T-helper 2 cell treated with Interferon-gamma antibody and Interleukin-4, amounts not matched to agents 5 μg/mL and 100 μg/mL, for 36 hours (primary cell): ENCODE measurements around the gene ZSCAN25.
"Not testable (repeated sequence)": the region's sequence is repeated elsewhere in the genome, so short reads cannot be mapped to it uniquely, and the experiment has no call there.

Experiments used
- DNase-seq: peaks from one replicate; pipeline ENCODE4 v3.0.0; 2021; ENCODE audit warnings: low spot score
- H3K27ac Mint-ChIP-seq: one replicate; pipeline ENCODE4 v1.8.0; 2021; ENCODE audit warnings: mild to moderate bottlenecking, mixed read lengths
- H3K27me3 Mint-ChIP-seq: one replicate; pipeline ENCODE4 v1.8.0; 2021; ENCODE audit warnings: low read depth, mixed read lengths
- H3K36me3 Mint-ChIP-seq: one replicate; pipeline ENCODE4 v1.8.0; 2021; ENCODE audit warnings: low read depth, mixed read lengths
- H3K4me1 Mint-ChIP-seq: one replicate; pipeline ENCODE4 v1.8.0; 2021; ENCODE audit warnings: low read depth, mixed read lengths
- H3K4me3 Mint-ChIP-seq: one replicate; pipeline ENCODE4 v1.8.0; 2022; ENCODE audit warnings: mild to moderate bottlenecking, moderate library complexity, mixed read lengths
- H3K9me3 Mint-ChIP-seq: one replicate; pipeline ENCODE4 v1.8.0; 2021; ENCODE audit warnings: mixed read lengths

Gene ZSCAN25

DNA sequence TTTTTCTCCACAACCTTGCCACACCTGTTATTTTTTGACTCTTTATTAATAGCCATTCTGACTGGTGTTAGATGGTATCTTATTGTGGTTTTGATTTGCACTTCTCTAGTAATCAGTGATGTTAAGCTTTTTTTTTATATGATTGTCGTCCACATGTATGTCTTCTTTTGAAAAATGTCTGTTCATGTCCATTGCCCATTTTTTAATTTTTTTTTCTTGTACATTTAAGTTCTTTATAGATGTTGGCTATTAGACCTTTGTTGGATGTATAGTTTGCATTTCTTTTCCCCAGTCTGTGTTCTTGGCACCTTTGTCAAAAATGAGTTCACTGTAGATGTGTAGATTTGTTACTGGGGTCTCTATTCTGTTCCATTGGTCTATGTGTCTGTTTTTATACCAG, 28.8 kb downstream of the ZSCAN25 start:
- Mint-ChIP-seq H3K4me1 (no peaks in the 10 kb centered on the region), H3K4me3 (no peak overlapping the region), H3K36me3 (peaks cover 53% of the 10 kb centered on the region), H3K27me3 (no peaks in the 10 kb centered on the region), H3K9me3 (peaks cover 7% of the 10 kb centered on the region), H3K27ac (no peak overlapping the region)
- no peak for DNase-seq

DNA sequence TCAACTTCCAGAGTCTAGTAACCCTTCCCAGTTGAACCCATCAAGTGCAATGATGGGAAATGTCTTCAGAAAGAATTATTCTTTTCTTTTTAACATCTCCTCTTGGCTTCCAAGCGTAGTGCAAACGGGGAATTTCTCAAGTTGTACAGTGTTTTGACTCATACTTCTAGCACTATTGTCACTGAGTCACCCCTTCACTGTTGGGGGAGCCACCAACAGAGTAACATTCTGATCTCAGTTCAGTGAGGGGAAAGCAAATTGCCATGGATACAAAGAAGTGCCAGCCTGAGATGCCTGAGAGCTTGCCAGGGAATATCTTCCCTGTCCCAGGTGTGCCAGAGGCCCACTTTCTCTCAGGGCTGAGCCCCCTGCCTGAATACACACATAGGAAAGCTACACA, 32.1 kb downstream of the ZSCAN25 start:
- peaks cover 50% of the 10 kb centered on the region for H3K36me3 Mint-ChIP-seq
- no peak overlapping the region for H3K27ac Mint-ChIP-seq
- H3K4me3 Mint-ChIP-seq = no peak overlapping the region
- no peak for DNase-seq
- H3K4me1 Mint-ChIP-seq = peaks cover 8% of the 10 kb centered on the region
- H3K27me3 Mint-ChIP-seq = no peaks in the 10 kb centered on the region
- peaks cover 7% of the 10 kb centered on the region for H3K9me3 Mint-ChIP-seq

DNA sequence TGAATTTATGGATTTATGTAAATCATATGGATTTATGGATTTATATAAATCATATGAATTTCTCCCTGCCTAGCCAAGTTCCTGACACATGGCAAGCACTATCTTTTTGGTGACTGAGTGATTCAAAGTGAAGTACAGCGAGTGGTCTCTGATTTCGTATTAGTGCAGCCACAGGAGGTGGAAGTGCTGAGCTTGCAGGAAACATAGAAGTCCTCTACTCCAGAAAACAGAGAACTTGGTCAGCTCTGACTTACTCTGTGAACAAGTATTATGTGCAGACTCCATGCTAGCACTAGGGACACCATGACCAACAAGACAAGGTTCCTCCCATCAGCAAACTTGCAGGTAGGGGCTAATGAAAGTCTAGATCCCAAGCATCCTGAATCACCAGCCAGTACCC, 34.5 kb downstream of the ZSCAN25 start:
- Mint-ChIP-seq H3K27me3 (no peaks in the 10 kb centered on the region), H3K4me1 (peaks cover 10% of the 10 kb centered on the region), H3K27ac (no peak overlapping the region), H3K36me3 (peaks cover 47% of the 10 kb centered on the region), H3K4me3 (no peak overlapping the region), H3K9me3 (peaks cover 4% of the 10 kb centered on the region)
- DNase-seq = no peak

DNA sequence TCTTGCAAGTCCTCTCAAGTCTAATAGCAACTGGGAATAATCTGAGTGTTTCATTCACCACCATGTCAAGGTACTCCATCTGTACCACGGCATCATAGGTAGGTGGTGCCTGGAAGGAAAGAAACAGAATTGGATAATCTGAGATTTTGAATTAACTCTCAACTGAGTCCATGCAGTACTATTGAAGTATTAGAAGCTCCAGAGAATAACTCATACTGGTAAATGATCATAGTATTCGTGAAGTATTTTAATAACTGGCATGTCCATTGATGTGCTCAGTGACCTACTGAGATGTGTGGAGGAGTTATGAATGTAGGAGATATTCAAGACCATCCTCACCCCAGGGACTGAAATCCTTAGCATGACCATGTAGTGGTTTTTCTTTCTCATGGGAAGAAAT, 35.9 kb downstream of the ZSCAN25 start:
- Mint-ChIP-seq H3K27me3 (no peaks in the 10 kb centered on the region), H3K36me3 (peaks cover 43% of the 10 kb centered on the region), H3K27ac (no peak overlapping the region), H3K4me3 (no peak overlapping the region), H3K4me1 (peaks cover 14% of the 10 kb centered on the region), H3K9me3 (peaks cover 11% of the 10 kb centered on the region)
- DNase-seq = no peak

DNA sequence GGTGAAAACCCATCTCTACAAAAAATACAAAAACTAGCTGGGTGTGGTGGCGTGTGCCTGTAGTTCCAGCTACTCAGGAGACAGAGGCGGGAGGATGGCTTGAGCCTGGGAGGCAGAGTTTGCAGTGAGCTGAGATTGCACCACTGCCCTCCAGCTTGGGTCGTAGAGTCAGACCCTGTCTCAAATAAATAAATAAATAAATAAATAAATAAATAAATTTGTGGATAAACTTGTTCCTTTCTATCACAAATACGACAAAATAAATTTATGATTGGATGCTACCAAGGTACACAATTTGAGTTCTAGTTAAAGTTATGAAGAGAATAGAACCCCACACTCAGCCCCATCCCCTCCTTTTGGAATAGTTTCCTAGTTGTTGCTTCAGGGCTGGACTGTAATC, 36.5 kb downstream of the ZSCAN25 start:
- peaks cover 14% of the 10 kb centered on the region for H3K4me1 Mint-ChIP-seq

DNA sequence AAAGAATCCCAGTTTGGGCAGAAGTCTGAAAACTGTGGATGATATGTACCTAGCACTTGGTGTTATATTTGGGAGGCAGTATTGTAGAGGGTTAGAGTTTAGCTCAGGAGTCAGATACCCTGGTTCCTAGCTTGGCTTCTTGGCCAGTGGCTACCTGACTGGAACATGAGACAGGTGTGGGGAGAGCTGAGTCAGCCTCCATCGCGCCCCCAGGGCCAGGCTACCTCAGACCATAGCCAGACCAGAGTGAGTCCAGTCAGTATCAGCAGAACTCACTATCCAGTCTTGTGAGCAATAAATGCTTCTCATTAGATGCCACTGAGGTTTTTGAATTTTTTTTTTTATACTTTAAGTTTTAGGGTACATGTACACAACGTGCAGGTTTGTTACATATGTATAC, 37.0 kb downstream of the ZSCAN25 start:
- DNase-seq = no peak
- H3K27me3 Mint-ChIP-seq = no peaks in the 10 kb centered on the region
- peaks cover 41% of the 10 kb centered on the region for H3K36me3 Mint-ChIP-seq
- peaks cover 14% of the 10 kb centered on the region for H3K4me1 Mint-ChIP-seq
- no peak overlapping the region for H3K27ac Mint-ChIP-seq
- H3K4me3 Mint-ChIP-seq = no peak overlapping the region
- H3K9me3 Mint-ChIP-seq = peaks cover 14% of the 10 kb centered on the region

More for the DNA sequence above, 36.5 kb downstream of the ZSCAN25 start:
- Mint-ChIP-seq H3K9me3 (peaks cover 14% of the 10 kb centered on the region), H3K36me3 (peaks cover 42% of the 10 kb centered on the region)
- H3K27me3 Mint-ChIP-seq, H3K27ac Mint-ChIP-seq, DNase-seq, H3K4me3 Mint-ChIP-seq: not testable (repeated sequence)

DNA sequence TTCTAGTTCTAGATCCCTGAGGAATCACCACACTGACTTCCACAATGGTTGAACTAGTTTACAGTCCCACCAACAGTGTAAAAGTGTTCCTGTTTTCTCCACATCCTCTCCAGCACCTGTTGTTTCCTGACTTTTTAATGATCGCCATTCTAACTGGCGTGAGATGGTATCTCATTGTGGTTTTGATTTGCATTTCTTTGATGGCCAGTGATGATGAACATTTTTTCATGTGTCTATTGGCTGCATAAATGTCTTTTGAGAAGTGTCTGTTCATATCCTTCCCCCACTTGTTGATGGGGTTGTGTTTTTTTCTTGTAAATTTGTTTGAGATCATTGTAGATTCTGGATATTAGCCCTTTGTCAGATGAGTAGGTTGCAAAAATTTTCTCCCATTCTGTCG, 37.9 kb downstream of the ZSCAN25 start:
- H3K27ac Mint-ChIP-seq, DNase-seq, H3K27me3 Mint-ChIP-seq, H3K4me3 Mint-ChIP-seq: not testable (repeated sequence)
- Mint-ChIP-seq H3K9me3 (peaks cover 14% of the 10 kb centered on the region), H3K36me3 (peaks cover 41% of the 10 kb centered on the region), H3K4me1 (peaks cover 14% of the 10 kb centered on the region)

DNA sequence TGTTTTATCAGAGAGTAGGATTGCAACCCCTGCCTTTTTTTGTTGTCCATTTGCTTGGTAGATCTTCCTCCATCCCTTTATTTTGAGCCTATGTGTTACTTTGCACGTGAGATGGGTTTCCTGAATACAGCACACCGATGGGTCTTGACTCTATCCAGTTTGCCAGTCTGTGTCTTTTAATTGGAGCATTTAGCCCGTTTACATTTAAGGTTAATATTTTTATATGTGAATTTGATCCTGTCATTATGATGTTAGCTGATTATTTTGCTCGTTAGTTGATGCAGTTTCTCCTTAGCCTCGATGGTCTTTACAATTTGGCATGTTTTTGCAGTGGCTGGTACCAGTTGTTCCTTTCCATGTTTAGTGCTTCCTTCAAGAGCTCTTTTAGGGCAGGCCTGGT, 41.1 kb downstream of the ZSCAN25 start:
- H3K36me3 Mint-ChIP-seq = peaks cover 41% of the 10 kb centered on the region
- H3K27ac Mint-ChIP-seq = not testable (repeated sequence)

DNA sequence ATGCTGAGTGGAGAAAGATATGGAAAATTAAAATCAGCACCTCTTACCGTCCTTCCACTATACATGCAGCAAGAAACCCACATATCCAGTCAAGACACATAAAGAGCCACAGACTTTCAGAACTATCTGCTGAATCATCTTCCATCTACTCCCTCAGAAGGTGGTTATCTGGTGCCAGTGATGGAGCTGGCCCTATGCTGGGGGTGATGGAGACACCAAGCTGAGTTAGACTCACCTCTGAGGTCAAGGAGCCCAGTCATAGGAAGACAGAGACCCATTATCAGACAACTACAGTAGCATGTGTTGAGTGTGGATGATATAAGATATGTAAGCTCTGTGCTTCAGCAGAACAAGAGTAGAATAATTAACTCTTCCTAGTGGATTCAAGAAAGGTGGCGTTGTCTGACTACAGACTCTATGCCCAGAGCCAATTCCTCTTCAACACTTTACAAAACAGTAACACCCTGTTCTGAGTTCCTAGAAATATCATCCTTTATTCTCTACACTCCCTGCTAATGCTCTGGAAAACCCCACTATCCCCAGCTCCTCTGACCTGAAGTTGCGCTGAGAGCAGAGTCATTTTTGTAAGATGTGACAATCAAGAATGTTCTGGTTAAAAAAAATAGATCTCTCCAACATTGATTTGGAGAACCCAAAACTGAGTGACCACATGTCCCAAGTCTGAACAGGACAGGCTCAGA, 48.7 kb downstream of the ZSCAN25 start:
- Mint-ChIP-seq H3K27ac (no peak overlapping the region), H3K4me1 (no peaks in the 10 kb centered on the region), H3K27me3 (no peaks in the 10 kb centered on the region), H3K4me3 (no peak overlapping the region), H3K36me3 (peaks cover 28% of the 10 kb centered on the region), H3K9me3 (peaks cover 10% of the 10 kb centered on the region)
- peak; percentile 9 for DNase-seq

More for the DNA sequence above, 41.1 kb downstream of the ZSCAN25 start:
- H3K4me1 Mint-ChIP-seq, H3K4me3 Mint-ChIP-seq, DNase-seq, H3K27me3 Mint-ChIP-seq: not testable (repeated sequence)
- peaks cover 14% of the 10 kb centered on the region for H3K9me3 Mint-ChIP-seq

DNA sequence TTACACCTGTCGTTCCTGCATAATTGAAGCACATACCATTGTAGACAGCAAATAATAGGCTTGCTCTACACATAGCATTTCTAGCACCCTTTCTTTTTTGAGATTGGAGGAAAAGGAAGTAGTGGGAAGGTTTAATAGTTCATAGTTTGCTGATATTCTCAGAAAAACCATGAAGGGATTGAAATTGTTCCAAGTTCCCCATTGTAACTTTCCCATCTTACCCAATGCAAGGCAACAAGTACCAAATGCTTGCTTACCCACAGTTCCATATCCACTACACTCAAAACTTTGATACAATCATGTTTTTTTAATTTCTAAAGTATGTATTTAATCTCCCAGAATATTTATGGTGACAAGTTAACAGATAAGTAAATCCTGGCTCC, 49.3 kb downstream of the ZSCAN25 start:
- peaks cover 10% of the 10 kb centered on the region for H3K9me3 Mint-ChIP-seq
- H3K27me3 Mint-ChIP-seq = no peaks in the 10 kb centered on the region
- DNase-seq = no peak
- H3K27ac Mint-ChIP-seq = no peak overlapping the region
- H3K4me1 Mint-ChIP-seq = no peaks in the 10 kb centered on the region
- H3K4me3 Mint-ChIP-seq = no peak overlapping the region
- peaks cover 27% of the 10 kb centered on the region for H3K36me3 Mint-ChIP-seq

DNA sequence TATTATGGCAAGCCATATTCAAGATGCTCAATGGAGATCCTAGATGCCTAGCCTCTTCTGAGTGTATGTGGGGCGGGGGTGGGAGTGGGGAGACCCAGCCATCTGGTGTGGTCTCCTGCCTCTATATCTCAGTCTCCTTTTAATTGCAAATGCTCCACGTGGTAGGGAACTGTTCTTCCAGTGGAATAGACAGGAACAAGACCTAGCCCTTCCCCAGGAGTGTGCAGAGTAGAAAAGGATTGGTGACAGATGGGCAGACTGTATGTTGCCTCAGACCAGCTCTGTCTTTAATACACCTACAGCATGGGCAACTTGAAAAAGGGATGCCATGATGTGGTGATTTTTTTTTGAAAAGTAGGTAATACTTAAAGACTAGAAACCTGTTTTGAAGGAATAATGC, 50.4 kb downstream of the ZSCAN25 start:
- H3K4me3 Mint-ChIP-seq = no peak overlapping the region
- no peaks in the 10 kb centered on the region for H3K27me3 Mint-ChIP-seq
- peaks cover 10% of the 10 kb centered on the region for H3K9me3 Mint-ChIP-seq
- no peak overlapping the region for H3K27ac Mint-ChIP-seq
- peaks cover 25% of the 10 kb centered on the region for H3K36me3 Mint-ChIP-seq
- no peaks in the 10 kb centered on the region for H3K4me1 Mint-ChIP-seq
- DNase-seq = no peak

DNA sequence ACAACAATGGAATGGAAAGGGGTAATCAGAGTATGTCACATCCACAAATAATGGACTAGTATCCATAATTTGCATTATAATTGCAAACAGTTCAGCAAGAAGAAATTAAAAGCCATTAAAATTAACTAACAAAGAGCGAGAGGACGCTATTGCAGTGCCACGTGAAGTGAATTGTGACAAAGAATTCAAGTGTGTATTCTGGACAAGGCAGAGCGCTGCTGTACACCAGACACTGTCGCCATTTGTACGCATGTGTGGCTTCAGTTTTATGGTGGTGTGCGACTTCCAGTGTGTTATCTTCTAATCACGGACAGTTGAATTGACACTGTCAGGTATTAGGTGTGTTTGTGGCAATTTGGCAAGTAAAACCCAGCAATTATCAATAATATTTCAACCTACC, 51.8 kb downstream of the ZSCAN25 start:
- Mint-ChIP-seq H3K27me3 (no peaks in the 10 kb centered on the region), H3K27ac (no peak overlapping the region), H3K9me3 (peaks cover 10% of the 10 kb centered on the region), H3K36me3 (peaks cover 20% of the 10 kb centered on the region), H3K4me1 (no peaks in the 10 kb centered on the region), H3K4me3 (no peak overlapping the region)
- no peak for DNase-seq

DNA sequence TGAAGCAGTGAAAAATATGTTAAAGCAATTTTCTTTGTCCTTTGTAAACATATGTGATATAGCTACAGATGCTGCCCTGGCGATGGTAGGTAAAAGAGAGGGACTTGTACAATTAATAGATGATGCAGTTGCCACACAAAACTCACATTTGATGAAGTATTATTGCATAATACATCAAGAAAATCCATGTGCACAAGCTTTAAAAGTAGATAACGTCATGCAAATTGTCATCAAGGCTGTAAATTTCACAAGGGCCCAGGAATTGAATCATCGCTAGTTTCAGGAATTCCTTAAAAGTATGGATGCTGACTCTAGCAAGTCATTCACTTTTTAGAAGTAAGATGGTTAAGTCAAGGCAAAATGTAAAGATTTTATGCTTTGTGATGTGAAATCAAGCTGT, 53.0 kb downstream of the ZSCAN25 start:
- Mint-ChIP-seq H3K4me1 (peaks cover 4% of the 10 kb centered on the region), H3K36me3 (peaks cover 11% of the 10 kb centered on the region), H3K27me3 (no peaks in the 10 kb centered on the region), H3K4me3 (no peak overlapping the region), H3K9me3 (no peaks in the 10 kb centered on the region), H3K27ac (no peak overlapping the region)
- no peak for DNase-seq

DNA sequence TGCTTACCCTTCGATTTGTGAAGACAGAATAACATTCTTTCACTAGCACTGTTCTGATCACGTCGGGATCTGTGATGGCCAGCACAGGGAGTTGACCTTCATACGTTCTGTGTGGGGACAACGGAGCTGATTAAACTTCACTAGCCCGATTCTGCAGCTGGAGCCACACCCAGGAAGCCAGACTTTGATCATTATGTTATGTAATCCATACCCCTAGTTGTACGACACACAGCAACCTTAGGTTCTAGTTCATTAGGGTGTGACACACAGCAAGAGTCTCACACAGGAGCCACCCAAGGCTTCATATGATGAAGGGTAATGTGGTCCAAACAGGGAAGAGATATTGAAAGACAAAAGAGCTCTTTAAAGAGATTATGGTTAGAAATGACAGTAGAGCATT, 55.8 kb downstream of the ZSCAN25 start:
- Mint-ChIP-seq H3K27me3 (no peaks in the 10 kb centered on the region), H3K27ac (no peak overlapping the region), H3K9me3 (no peaks in the 10 kb centered on the region), H3K36me3 (peaks cover 4% of the 10 kb centered on the region), H3K4me1 (peaks cover 12% of the 10 kb centered on the region), H3K4me3 (no peak overlapping the region)
- no peak for DNase-seq
